A549 (cell line): ENCODE data around the gene CD81. TPM values are rescaled to one million over a fixed set of nuclear protein-coding genes. Genes with fewer than 3 reads are reported as not detected.
A peak's percentile ranks its signal among the peaks of the same experiment; 100 is the strongest.

ENCODE experiments used
- ATAC-seq, 2 experiments: fragments of 200-7000 bp in 1 of 2; fragments of >200 bp in 1 of 2; cut with Nextera tagmentation in 1 of 2; cut with Tn5 transposase in 1 of 2; 3 replicates each; pipeline versions ENCODE4 v1.8.0 to v1.9.1; 2018 to 2020; ENCODE audit warnings: mild to moderate bottlenecking in 1 of 2, moderate library complexity in 1 of 2
- CTCF ChIA-PET: fragments of 300-600 bp; sonication (Branson Sonifier 250); formaldehyde crosslinking; extraction: SDS; loops from one replicate; lab custom pipeline; 2021; ENCODE audit warnings: antibody characterized with exemption, inconsistent platforms; lab: Yijun Ruan, JAX
- POLR2A ChIA-PET: fragments of 350-600 bp; formaldehyde crosslinking; extraction: SDS; loops from one replicate; lab custom pipeline; 2021; ENCODE audit warnings: antibody characterized with exemption, inconsistent platforms; lab: Yijun Ruan, JAX
- DNase-seq, 2 experiments: peaks; one replicate each; pipeline versions ENCODE4 v3.0.0 to v3.0.0-alpha.2; 2011 to 2016; ENCODE audit warnings: low read depth in 1 of 2, low spot score in 1 of 2
- FAIRE-seq: peaks from 2 replicates; lab custom pipeline; 2011; peaks lifted over from hg19 to GRCh38; lab: Jason Lieb, UNC
- H3K27ac ChIP-seq, 2 experiments: fragments of >200 bp; sonication (Bioruptor Twin); formaldehyde crosslinking; 3 replicates each; pipeline ENCODE4 v1.5.1; 2016 to 2017
- H3K4me1 ChIP-seq: fragments of >200 bp; sonication (Bioruptor Twin); formaldehyde crosslinking; 3 replicates; pipeline ENCODE4 v1.6.1; 2016
- H3K4me2 ChIP-seq: fragments of >200 bp; sonication (Bioruptor Twin); formaldehyde crosslinking; 3 replicates; pipeline ENCODE4 v1.6.1; 2016
- H3K4me3 ChIP-seq: fragments of >200 bp; sonication (Bioruptor Twin); formaldehyde crosslinking; 3 replicates; pipeline ENCODE4 v1.5.1; 2016
- H3K9me3 ChIP-seq: fragments of >200 bp; sonication (Bioruptor Twin); formaldehyde crosslinking; 3 replicates; pipeline ENCODE4 v1.6.1; 2016
- CBX8 ChIP-seq: fragments of 200-600 bp; sonication (generic); IDR thresholded peaks from 2 replicates; pipeline ENCODE4 v1.6.1; 2016
- CHD2 ChIP-seq: fragments of 150-350 bp; IDR thresholded peaks from 2 replicates; pipeline ENCODE4 v1.6.1; 2014; ENCODE audit warnings: low read length; ENCODE audit not compliant: partially characterized antibody
- EHF ChIP-seq: fragments of 250-450 bp; sonication (Bioruptor Pico); IDR thresholded peaks from 2 replicates; pipeline ENCODE4 v1.5.0; 2020; ENCODE audit warnings: mild to moderate bottlenecking
- EHMT2 ChIP-seq: fragments of 200-600 bp; sonication (generic); IDR thresholded peaks from 2 replicates; pipeline ENCODE4 v1.6.1; 2016; ENCODE audit warnings: antibody characterized with exemption, low read depth, mild to moderate bottlenecking, moderate library complexity
- ESRRA ChIP-seq: fragments of 150-350 bp; IDR thresholded peaks from 2 replicates; pipeline ENCODE4 v1.6.1; 2014; ENCODE audit warnings: mild to moderate bottlenecking, low read length, borderline replicate concordance
- FOSL2 ChIP-seq, 2 experiments: fragments of 450-650 bp in 1 of 2; fragments of >200 bp in 1 of 2; sonication (Bioruptor Twin) in 1 of 2; formaldehyde crosslinking; IDR thresholded peaks; 2 replicates each; pipeline versions ENCODE4 v1.5.0 to v1.6.1; 2016 to 2020; ENCODE audit warnings: mild to moderate bottlenecking in 1 of 2, moderate library complexity in 1 of 2
- FOXS1 ChIP-seq: fragments of 250-450 bp; sonication (Bioruptor Pico); IDR thresholded peaks from 2 replicates; pipeline ENCODE4 v1.5.0; 2020; ENCODE audit warnings: mild to moderate bottlenecking, moderate library complexity
- HEYL ChIP-seq: fragments of 250-450 bp; sonication (Bioruptor Pico); IDR thresholded peaks from 2 replicates; pipeline ENCODE4 v1.8.0; 2021; ENCODE audit warnings: mild to moderate bottlenecking, moderate library complexity
- KDM5A ChIP-seq: fragments of 200-600 bp; sonication (generic); IDR thresholded peaks from 2 replicates; pipeline ENCODE4 v1.6.1; 2016; ENCODE audit warnings: antibody characterized with exemption, mild to moderate bottlenecking
- MAFK ChIP-seq: fragments of 450-650 bp; IDR thresholded peaks from 2 replicates; pipeline ENCODE4 v1.6.1; 2014; ENCODE audit not compliant: partially characterized antibody
- MYC ChIP-seq: IDR thresholded peaks from 2 replicates; pipeline ENCODE4 v1.6.1; 2012; ENCODE audit warnings: mild to moderate bottlenecking, inconsistent platforms, low read length, improper control_type of control experiment, borderline replicate concordance
- NFE2L2 ChIP-seq: fragments of 150-350 bp; conservative IDR thresholded peaks from 2 replicates; pipeline ENCODE4 v1.6.1; 2014; ENCODE audit warnings: low read length
- PHF8 ChIP-seq: fragments of 200-600 bp; sonication (generic); IDR thresholded peaks from 2 replicates; pipeline ENCODE4 v1.6.1; 2016; ENCODE audit warnings: low read depth, mild to moderate bottlenecking, antibody characterized with exemption, moderate library complexity, borderline replicate concordance
- POLR2A ChIP-seq: IDR thresholded peaks from 2 replicates; pipeline ENCODE4 v1.6.1; 2012; ENCODE audit warnings: mild to moderate bottlenecking, low read length
- SMC3 ChIP-seq: fragments of >200 bp; sonication (Bioruptor Twin); formaldehyde crosslinking; IDR thresholded peaks from 3 replicates; pipeline ENCODE4 v1.6.1; 2018; ENCODE audit warnings: inconsistent platforms
- SREBF2 ChIP-seq: fragments of 450-650 bp; IDR thresholded peaks from 2 replicates; pipeline ENCODE4 v1.6.1; 2014; ENCODE audit warnings: mild to moderate bottlenecking, moderate library complexity
- TP53 ChIP-seq: fragments of 250-450 bp; sonication (Bioruptor Pico); IDR thresholded peaks from 2 replicates; pipeline ENCODE4 v1.5.0; 2021; ENCODE audit warnings: mild to moderate bottlenecking, moderate library complexity
- ZC3H11A ChIP-seq: fragments of 450-650 bp; IDR thresholded peaks from 2 replicates; pipeline ENCODE4 v1.6.1; 2014; ENCODE audit warnings: antibody characterized with exemption, mild to moderate bottlenecking
- WGBS: methylation state at CpG from one replicate; pipeline ENCODE4 v1.1.6; 2017; ENCODE audit errors: missing lambda C conversion rate; 5-methylcytosine and 5-hydroxymethylcytosine counted together
- polyA plus RNA-seq, 4 experiments: library from polyadenylated mRNA; depleted of rRNA in 3 of 4; stranded (reverse); fragments of >200 nt; fragmentation: RNase III in 1 of 4; extraction: RNeasy Plus Mini Kit Qiagen cat#74134 plus additional on column Dnase treatment in 1 of 4; gene quantifications; 2 replicates in 3 of 4; 3 replicates in 1 of 4; pipeline ENCODE4 v1.2.3, GENCODE V29; 2011 to 2017
- TF ChIP-seq, protein P1 (sequence below): fragments of 200-600 bp; sonication (generic); IDR thresholded peaks from 2 replicates; pipeline ENCODE4 v1.6.1; 2016; ENCODE audit warnings: antibody characterized with exemption, mild to moderate bottlenecking, moderate library complexity
- TF ChIP-seq, protein P2 (sequence below): IDR thresholded peaks from 2 replicates; pipeline ENCODE4 v1.6.1; 2012
- TF ChIP-seq, protein P3 (sequence below): fragments of >200 bp; sonication (Bioruptor Twin); formaldehyde crosslinking; IDR thresholded peaks from 3 replicates; pipeline ENCODE4 v1.5.1; 2016

Gene CD81
- polyA plus RNA-seq, 2 of the 4 experiments (the other 2 are of a cell fraction) = 125 to 247 TPM

DNA sequence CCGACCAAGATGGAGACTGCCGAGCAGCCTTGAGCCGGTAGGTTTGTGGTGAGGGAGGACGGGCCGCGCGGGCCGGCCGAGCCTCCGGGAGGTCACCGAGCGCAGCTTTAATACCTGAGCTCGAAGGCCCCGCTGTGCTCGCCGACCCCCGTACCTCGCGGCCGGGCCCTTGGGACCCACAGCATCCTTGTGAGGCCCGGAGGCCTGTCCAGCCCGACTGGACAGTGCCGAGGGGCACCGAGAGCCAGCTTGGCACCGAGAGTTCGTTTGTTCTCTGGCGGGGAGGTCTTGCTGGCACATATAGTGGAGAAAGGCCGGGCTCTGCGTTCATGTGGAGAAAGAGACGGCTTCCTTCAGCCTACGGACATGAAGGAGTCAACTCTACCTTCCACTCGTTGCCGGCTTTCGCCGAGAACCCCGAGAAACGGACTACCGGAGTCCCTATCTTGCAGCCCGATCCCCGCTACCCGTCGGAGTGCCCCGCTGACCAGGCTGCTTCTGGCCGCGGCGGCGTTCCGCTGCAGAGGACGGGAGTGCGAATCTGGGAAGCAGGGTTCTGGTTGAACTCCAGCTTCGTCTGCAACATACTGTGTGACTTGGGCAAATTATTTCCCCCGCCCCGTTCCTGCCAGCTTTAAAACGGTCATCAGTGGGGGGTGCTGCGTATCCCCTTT is 23.8 kb downstream of the CD81 start:
- Histone ChIP-seq H3K4me2 (peak overlapping the region; percentile 96), H3K4me1 (peaks cover 16% of the 10 kb centered on the region), H3K9me3 (no peaks in the 10 kb centered on the region), H3K27ac (peak overlapping the region; percentile 90 to 97), H3K4me3 (peak overlapping the region; percentile 100)
- 4% methylated on average over 20 of the region's 55 CpGs for WGBS
- ChIA-PET CTCF (interaction anchor here (0.6 to 31.0 kb wide), 23 partner anchors 8 to 1414 kb away, joined by 3 to 903 read pairs (median 9); partner anchors contain the start of genes C11orf21 and TSPAN32), POLR2A (interaction anchor here (0.5 to 2.0 kb wide), 8 partner anchors 10 to 1475 kb away, joined by 3 to 26 read pairs (median 4); partner anchors contain the start of genes AP2A2, CD81 and KCNQ1OT1)
- DNase-seq = no peak
- FAIRE-seq = no peak
- ATAC-seq = peak; percentile 11 to 17; a peak in 5 of 6 replicates
- TF ChIP-seq KDM5A (peak; percentile 86), EHF (no peak), POLR2A (peak; percentile 52), SREBF2 (no peak), FOSL2 (IDR thresholded peaks at IDR 0.05) (no peak), FOSL2 (CRISPR knock-in tag; IDR thresholded peaks at IDR 0.05) (no peak), PHF8 (peak; percentile 94)
- TF ChIP-seq, protein P1, sequence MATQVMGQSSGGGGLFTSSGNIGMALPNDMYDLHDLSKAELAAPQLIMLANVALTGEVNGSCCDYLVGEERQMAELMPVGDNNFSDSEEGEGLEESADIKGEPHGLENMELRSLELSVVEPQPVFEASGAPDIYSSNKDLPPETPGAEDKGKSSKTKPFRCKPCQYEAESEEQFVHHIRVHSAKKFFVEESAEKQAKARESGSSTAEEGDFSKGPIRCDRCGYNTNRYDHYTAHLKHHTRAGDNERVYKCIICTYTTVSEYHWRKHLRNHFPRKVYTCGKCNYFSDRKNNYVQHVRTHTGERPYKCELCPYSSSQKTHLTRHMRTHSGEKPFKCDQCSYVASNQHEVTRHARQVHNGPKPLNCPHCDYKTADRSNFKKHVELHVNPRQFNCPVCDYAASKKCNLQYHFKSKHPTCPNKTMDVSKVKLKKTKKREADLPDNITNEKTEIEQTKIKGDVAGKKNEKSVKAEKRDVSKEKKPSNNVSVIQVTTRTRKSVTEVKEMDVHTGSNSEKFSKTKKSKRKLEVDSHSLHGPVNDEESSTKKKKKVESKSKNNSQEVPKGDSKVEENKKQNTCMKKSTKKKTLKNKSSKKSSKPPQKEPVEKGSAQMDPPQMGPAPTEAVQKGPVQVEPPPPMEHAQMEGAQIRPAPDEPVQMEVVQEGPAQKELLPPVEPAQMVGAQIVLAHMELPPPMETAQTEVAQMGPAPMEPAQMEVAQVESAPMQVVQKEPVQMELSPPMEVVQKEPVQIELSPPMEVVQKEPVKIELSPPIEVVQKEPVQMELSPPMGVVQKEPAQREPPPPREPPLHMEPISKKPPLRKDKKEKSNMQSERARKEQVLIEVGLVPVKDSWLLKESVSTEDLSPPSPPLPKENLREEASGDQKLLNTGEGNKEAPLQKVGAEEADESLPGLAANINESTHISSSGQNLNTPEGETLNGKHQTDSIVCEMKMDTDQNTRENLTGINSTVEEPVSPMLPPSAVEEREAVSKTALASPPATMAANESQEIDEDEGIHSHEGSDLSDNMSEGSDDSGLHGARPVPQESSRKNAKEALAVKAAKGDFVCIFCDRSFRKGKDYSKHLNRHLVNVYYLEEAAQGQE = no peak

DNA sequence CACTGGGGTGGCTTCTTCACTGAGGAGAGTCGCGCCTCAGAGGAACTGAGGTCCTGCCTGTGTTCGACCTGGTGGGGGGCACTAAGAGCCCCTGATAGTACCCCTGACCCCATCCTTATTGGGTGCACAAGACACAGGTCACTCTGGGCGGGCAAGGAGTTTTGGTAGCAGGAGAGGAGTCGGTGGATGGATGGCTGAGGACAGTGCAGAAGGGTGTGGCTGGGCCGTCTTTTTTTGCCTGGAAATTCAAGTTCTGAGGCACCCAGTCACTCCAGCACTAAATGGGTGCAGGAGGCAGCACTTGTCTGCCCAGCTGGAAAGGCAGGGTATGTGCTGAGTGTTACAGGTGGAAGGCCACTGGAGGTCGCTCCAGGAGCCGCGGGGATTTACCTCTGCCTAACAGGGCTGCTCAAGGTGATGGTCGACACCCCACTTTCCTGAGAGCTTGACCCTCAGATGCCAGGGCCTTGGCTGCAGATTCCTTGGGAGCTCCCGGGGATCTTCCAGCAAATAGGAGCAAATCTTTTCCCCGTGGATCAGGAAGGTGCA is 24.4 kb downstream of the CD81 start:
- peak overlapping the region; percentile 100 for H3K4me3 ChIP-seq
- ChIA-PET POLR2A (interaction anchor here (1.4 to 1.5 kb wide), 2 partner anchors 15 to 25 kb away, joined by 3 to 6 read pairs; no protein-coding TSS in a partner anchor), CTCF (interaction anchor here (0.9 to 31.0 kb wide), 17 partner anchors 8 to 490 kb away, joined by 3 to 903 read pairs (median 10); partner anchors contain the start of genes C11orf21 and TSPAN32)
- peak overlapping the region; percentile 90 to 97 for H3K27ac ChIP-seq
- DNase-seq = peak in 1 of 2 experiments; percentile 31
- peaks cover 16% of the 10 kb centered on the region for H3K4me1 ChIP-seq
- H3K4me2 ChIP-seq = peak overlapping the region; percentile 96
- no peaks in the 10 kb centered on the region for H3K9me3 ChIP-seq
- WGBS = 14% methylated on average over 12 of the region's 12 CpGs
- TF ChIP-seq ESRRA = no peak
- no peak for FAIRE-seq
- ATAC-seq = no peak

DNA sequence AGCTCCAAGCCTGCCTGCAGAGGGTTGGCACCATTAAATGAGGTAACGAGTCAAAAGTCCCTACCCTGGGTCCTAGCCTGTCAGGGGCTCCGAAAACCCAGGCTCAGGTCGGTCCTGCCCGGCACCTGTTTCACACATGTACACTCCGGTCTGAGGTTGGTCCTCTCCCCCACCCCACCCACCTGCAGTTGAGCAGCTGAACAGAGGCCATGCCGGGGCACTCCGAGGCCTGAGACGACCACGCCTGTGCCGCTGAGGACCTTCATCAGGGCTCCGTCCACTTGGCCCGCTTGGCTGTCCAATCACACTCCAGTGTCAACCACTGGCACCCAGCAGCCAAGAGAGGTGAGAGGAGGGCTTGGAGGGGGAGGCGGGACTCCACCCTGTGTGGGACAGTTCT is 25.0 kb downstream of the CD81 start:
- H3K27ac ChIP-seq = peak overlapping the region in 1 of 2 experiments; percentile 90; a peak in 2 of 6 replicates

More for the DNA sequence above, 25.0 kb downstream of the CD81 start:
- WGBS = 81% methylated on average over 4 of the region's 13 CpGs
- POLR2A ChIA-PET = interaction anchor here (1.5 kb wide), 1 partner anchor 25 kb away, joined by 6 read pairs; no protein-coding TSS in a partner anchor
- no peak for ATAC-seq
- Histone ChIP-seq H3K4me3 (peak overlapping the region; percentile 100), H3K4me1 (peaks cover 16% of the 10 kb centered on the region), H3K9me3 (no peaks in the 10 kb centered on the region), H3K4me2 (peak overlapping the region; percentile 96)
- FAIRE-seq = no peak
- DNase-seq = no peak
- TF ChIP-seq NFE2L2 = no peak
- no peak for TF ChIP-seq FOXS1 (CRISPR knock-in tag)
- TF ChIP-seq ZC3H11A = no peak
- no peak for TF ChIP-seq HEYL
- TF ChIP-seq EHF = no peak
- TF ChIP-seq MAFK = no peak
- no peak for TF ChIP-seq MYC
- TF ChIP-seq CBX8 = no peak
- no peak for TF ChIP-seq EHMT2
- no peak for TF ChIP-seq SMC3
- TF ChIP-seq, protein P2, sequence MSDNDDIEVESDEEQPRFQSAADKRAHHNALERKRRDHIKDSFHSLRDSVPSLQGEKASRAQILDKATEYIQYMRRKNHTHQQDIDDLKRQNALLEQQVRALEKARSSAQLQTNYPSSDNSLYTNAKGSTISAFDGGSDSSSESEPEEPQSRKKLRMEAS = no peak
- TF ChIP-seq CHD2 = no peak
- TF ChIP-seq, protein P3, sequence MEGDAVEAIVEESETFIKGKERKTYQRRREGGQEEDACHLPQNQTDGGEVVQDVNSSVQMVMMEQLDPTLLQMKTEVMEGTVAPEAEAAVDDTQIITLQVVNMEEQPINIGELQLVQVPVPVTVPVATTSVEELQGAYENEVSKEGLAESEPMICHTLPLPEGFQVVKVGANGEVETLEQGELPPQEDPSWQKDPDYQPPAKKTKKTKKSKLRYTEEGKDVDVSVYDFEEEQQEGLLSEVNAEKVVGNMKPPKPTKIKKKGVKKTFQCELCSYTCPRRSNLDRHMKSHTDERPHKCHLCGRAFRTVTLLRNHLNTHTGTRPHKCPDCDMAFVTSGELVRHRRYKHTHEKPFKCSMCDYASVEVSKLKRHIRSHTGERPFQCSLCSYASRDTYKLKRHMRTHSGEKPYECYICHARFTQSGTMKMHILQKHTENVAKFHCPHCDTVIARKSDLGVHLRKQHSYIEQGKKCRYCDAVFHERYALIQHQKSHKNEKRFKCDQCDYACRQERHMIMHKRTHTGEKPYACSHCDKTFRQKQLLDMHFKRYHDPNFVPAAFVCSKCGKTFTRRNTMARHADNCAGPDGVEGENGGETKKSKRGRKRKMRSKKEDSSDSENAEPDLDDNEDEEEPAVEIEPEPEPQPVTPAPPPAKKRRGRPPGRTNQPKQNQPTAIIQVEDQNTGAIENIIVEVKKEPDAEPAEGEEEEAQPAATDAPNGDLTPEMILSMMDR = no peak
- no peak for TF ChIP-seq TP53
- no peak for TF ChIP-seq KDM5A
- CTCF ChIA-PET = interaction anchor here (1.9 to 31.0 kb wide), 7 partner anchors 11 to 216 kb away, joined by 9 to 903 read pairs (median 16); partner anchors contain the start of genes C11orf21 and TSPAN32
